ENCODE results near the gene EML1.

The EML1 gene

GRCh38 chr14:99910337-99911309 lies 117.4 kb downstream of the EML1 start:
- no peaks in the 10 kb centered on the region for H3K4me1 Mint-ChIP-seq (ENCODE audit: low read depth in 2 of 2)
- H3K36me3 Mint-ChIP-seq (ENCODE audit: insufficient read depth) = no peaks in the 10 kb centered on the region
- DNase-seq (no peak), ATAC-seq (replicated peaks) (no peak)
- peaks cover 46 to 60% of the 10 kb centered on the region in 2 donors for H3K27me3 Mint-ChIP-seq
- no peak overlapping the region for H3K4me3 Mint-ChIP-seq
- H3K9me3 Mint-ChIP-seq = no peaks in the 10 kb centered on the region
- H3K27ac Mint-ChIP-seq = no peak overlapping the region

DNA sequence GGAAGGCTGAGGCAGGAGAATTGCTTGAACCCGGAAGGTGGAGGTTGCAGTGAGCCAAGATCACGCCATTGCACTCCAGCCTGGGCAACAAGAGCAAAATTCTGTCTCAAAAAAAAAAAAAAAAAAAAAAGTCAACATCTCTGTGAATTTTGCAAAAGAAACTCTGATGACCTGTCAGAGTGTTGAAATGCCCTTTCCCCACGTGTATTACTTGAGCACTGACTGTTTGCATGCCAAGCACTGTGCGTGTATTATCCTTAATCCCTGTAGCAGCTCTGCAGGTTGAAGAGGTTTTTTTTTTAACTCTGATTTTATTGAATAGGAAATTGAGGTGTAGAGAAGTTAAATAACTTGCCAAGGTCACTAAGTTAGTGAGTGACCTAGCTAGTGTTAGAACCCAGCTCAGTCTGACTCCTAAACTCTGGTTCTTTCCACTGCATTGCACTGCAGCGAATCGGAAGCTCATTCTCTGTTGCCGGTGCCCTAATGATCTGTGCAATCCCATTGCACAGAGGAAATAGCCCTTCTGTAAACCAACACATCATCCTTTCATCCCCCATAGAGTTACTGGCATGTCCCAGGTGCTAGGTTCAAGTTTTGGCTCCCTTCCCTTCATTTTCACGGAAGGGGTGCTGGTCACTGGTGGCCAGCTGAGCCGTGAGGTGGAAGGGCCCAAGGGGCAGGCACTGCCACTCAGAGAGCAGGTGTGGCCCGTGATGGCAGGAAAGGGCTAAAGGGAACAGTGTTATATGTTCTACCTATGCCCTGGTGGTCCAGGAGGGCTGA lies 122.3 kb downstream of the EML1 start:
- ATAC-seq (replicated peaks) (no peak), DNase-seq (no peak)
- no peaks in the 10 kb centered on the region for H3K4me1 Mint-ChIP-seq (ENCODE audit: low read depth in 2 of 2)
- H3K36me3 Mint-ChIP-seq (ENCODE audit: insufficient read depth) = no peaks in the 10 kb centered on the region
- peaks cover 19 to 30% of the 10 kb centered on the region in 2 donors for H3K27me3 Mint-ChIP-seq
- H3K9me3 Mint-ChIP-seq = no peaks in the 10 kb centered on the region
- no peak overlapping the region for H3K4me3 Mint-ChIP-seq
- no peak overlapping the region for H3K27ac Mint-ChIP-seq

DNA sequence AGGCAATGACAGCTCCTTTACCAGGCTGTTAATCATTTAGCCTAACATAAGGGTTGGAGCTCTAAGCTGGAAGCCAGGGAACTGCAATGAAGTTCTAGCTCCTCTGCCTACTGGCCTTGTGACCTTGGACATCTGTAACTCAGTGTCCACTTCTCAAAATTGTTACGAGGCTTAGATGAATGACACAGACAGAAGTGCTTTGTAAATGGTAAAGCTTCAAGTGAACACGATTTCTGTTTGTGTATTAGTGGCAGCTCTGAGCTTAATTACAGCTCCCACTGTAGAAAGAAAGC lies 122.8 kb downstream of the EML1 start:
- no peak overlapping the region for H3K27ac Mint-ChIP-seq
- no peaks in the 10 kb centered on the region for H3K9me3 Mint-ChIP-seq
- H3K4me3 Mint-ChIP-seq = no peak overlapping the region
- no peak for DNase-seq
- no peaks in the 10 kb centered on the region for H3K4me1 Mint-ChIP-seq (ENCODE audit: low read depth in 2 of 2)
- ATAC-seq (replicated peaks) = no peak
- no peaks in the 10 kb centered on the region for H3K36me3 Mint-ChIP-seq (ENCODE audit: insufficient read depth)
- peaks cover 17 to 29% of the 10 kb centered on the region in 2 donors for H3K27me3 Mint-ChIP-seq

GRCh38 chr14:99918781-99919180 lies 125.6 kb downstream of the EML1 start:
- no peak overlapping the region for H3K27ac Mint-ChIP-seq
- no peak overlapping the region for H3K4me3 Mint-ChIP-seq
- no peaks in the 10 kb centered on the region for H3K36me3 Mint-ChIP-seq (ENCODE audit: insufficient read depth)
- H3K4me1 Mint-ChIP-seq (ENCODE audit: low read depth in 2 of 2) = no peaks in the 10 kb centered on the region
- ATAC-seq (replicated peaks) (no peak), DNase-seq (no peak)
- peaks cover 19 to 23% of the 10 kb centered on the region in 2 donors for H3K27me3 Mint-ChIP-seq
- no peaks in the 10 kb centered on the region for H3K9me3 Mint-ChIP-seq

GRCh38 chr14:99921425-99921824 lies 128.2 kb downstream of the EML1 start:
- no peaks in the 10 kb centered on the region for H3K4me1 Mint-ChIP-seq (ENCODE audit: low read depth in 2 of 2)
- H3K4me3 Mint-ChIP-seq = no peak overlapping the region
- H3K27me3 Mint-ChIP-seq = peaks cover 9 to 33% of the 10 kb centered on the region in 2 donors
- ATAC-seq (replicated peaks) = no peak
- no peak overlapping the region for H3K27ac Mint-ChIP-seq
- no peaks in the 10 kb centered on the region for H3K9me3 Mint-ChIP-seq
- H3K36me3 Mint-ChIP-seq (ENCODE audit: insufficient read depth) = no peaks in the 10 kb centered on the region
- DNase-seq = no peak

GRCh38 chr14:99924379-99924778 lies 131.2 kb downstream of the EML1 start:
- Mint-ChIP-seq H3K36me3 (ENCODE audit: insufficient read depth) (peaks cover 14% of the 10 kb centered on the region), H3K27ac (no peak overlapping the region), H3K4me1 (ENCODE audit: low read depth in 2 of 2) (no peaks in the 10 kb centered on the region), H3K9me3 (peaks cover 0 to 2% of the 10 kb centered on the region in 2 donors), H3K4me3 (no peak overlapping the region), H3K27me3 (peaks cover 9 to 33% of the 10 kb centered on the region in 2 donors)
- DNase-seq (no peak), ATAC-seq (replicated peaks) (no peak)

DNA sequence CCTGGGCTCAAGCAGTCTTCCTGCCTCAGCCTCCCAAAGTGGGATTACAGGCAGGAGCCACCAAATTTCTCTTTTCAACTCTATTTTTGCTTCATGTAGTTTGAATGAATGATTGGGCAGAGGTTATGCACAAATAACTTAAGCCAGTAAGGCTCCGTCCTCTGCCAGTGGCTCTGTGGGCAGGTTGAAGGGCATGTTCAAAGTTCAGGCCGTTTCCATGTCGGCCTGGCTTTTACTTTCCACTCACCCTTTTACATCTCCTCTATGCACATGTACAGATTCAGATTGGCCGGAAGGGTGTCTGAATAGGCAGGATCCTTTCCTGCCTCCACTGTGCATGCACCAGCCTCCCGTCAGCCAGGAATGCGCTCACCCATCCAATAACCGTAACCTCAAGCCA lies 132.3 kb downstream of the EML1 start:
- ATAC-seq (replicated peaks) (no peak), DNase-seq (no peak)
- Mint-ChIP-seq H3K27me3 (peaks cover 5 to 33% of the 10 kb centered on the region in 2 donors), H3K36me3 (ENCODE audit: insufficient read depth) (peaks cover 14% of the 10 kb centered on the region), H3K27ac (no peak overlapping the region), H3K4me3 (no peak overlapping the region), H3K9me3 (peaks cover 0 to 2% of the 10 kb centered on the region in 2 donors), H3K4me1 (ENCODE audit: low read depth in 2 of 2) (no peaks in the 10 kb centered on the region)

DNA sequence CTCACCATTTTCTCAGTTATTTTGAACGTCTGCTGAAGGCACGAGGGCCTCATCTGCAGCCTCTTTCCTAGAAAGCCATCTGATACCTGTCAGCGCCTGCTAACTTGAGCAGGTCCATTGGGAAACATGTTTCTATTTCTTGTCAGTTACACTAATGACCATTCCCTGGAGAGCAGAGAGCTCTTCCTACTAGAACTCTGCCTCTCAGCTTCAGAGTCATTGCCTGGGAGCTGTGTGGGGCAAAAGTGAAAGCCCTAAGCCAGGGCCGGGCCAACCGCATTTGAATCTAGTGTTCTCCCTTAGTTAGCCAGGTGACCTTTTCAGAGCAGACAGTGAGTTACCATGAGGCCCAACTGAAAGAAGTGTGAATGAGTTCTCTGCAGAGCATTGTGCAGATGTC lies 135.8 kb downstream of the EML1 start:
- Mint-ChIP-seq H3K36me3 (ENCODE audit: insufficient read depth) (peaks cover 14% of the 10 kb centered on the region), H3K9me3 (peaks cover 0 to 2% of the 10 kb centered on the region in 2 donors), H3K4me3 (no peak overlapping the region), H3K4me1 (ENCODE audit: low read depth in 2 of 2) (no peaks in the 10 kb centered on the region), H3K27me3 (peaks cover 0 to 34% of the 10 kb centered on the region in 2 donors), H3K27ac (no peak overlapping the region)
- no peak for DNase-seq
- ATAC-seq (replicated peaks) = no peak

GRCh38 chr14:99929601-99930000 lies 136.4 kb downstream of the EML1 start:
- no peaks in the 10 kb centered on the region for H3K4me1 Mint-ChIP-seq (ENCODE audit: low read depth in 2 of 2)
- peaks cover 14% of the 10 kb centered on the region for H3K36me3 Mint-ChIP-seq (ENCODE audit: insufficient read depth)
- no peak for ATAC-seq (replicated peaks)
- H3K27ac Mint-ChIP-seq = no peak overlapping the region
- H3K9me3 Mint-ChIP-seq = peaks cover 0 to 2% of the 10 kb centered on the region in 2 donors
- DNase-seq = no peak
- H3K4me3 Mint-ChIP-seq = no peak overlapping the region
- H3K27me3 Mint-ChIP-seq = peaks cover 0 to 40% of the 10 kb centered on the region in 2 donors

DNA sequence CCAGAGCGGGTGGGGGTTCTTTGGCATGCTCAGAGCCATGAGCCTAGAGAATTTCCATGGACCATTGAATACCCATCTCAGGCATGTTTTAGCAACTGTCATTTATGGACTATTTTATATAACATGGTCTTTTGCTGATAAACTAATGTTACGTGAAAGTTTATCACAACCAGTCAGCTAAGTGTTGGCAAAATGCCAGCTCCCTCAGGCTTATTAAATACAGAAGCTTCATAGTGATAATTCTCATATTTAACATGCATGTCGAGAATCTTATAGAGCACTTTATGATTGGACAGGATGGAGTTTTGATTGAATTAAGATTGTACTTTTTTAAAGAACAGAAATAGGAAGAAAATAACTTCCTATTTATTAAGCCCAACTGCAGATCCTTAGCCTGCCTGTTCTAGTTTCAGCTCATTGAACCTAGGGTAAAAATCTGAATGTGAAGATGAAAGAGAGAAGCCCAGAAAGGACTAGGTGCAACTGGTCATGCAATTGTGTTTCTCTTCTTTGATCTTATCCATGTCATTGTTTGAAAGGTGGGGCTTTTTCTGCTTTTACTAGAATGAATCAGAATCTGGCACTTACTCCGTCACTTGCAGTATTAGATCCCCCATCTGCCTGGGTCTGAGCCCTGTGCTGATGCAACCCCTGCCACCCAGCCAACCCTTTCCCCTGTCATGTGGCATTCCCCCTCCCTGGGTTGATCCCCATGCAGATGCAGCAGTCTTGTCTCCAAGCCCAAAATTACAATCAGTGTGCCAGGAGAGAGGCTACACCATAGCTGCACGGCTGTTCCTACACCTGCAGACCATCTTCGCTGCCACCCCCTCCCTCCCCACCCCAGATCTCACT lies 137.4 kb downstream of the EML1 start:
- peaks cover 0 to 2% of the 10 kb centered on the region in 2 donors for H3K9me3 Mint-ChIP-seq
- ATAC-seq (replicated peaks) = no peak
- no peaks in the 10 kb centered on the region for H3K4me1 Mint-ChIP-seq (ENCODE audit: low read depth in 2 of 2)
- H3K4me3 Mint-ChIP-seq = no peak overlapping the region
- no peak overlapping the region for H3K27ac Mint-ChIP-seq
- peaks cover 14% of the 10 kb centered on the region for H3K36me3 Mint-ChIP-seq (ENCODE audit: insufficient read depth)
- H3K27me3 Mint-ChIP-seq = peaks cover 0 to 40% of the 10 kb centered on the region in 2 donors
- DNase-seq = no peak

- peaks cover 0 to 40% of the 10 kb centered on the region in 2 donors for H3K27me3 Mint-ChIP-seq
- peaks cover 0 to 2% of the 10 kb centered on the region in 2 donors for H3K9me3 Mint-ChIP-seq
- no peaks in the 10 kb centered on the region for H3K4me1 Mint-ChIP-seq (ENCODE audit: low read depth in 2 of 2)
- DNase-seq = no peak
- H3K36me3 Mint-ChIP-seq (ENCODE audit: insufficient read depth) = peaks cover 14% of the 10 kb centered on the region
- H3K27ac Mint-ChIP-seq = no peak overlapping the region
- no peak overlapping the region for H3K4me3 Mint-ChIP-seq
- no peak for ATAC-seq (replicated peaks)
Observed at GRCh38 chr14:99931308-99931707, 138.1 kb downstream of the EML1 start.

GRCh38 chr14:99936056-99936455 lies 142.8 kb downstream of the EML1 start:
- Mint-ChIP-seq H3K36me3 (ENCODE audit: insufficient read depth) (no peaks in the 10 kb centered on the region), H3K9me3 (no peaks in the 10 kb centered on the region), H3K4me1 (ENCODE audit: low read depth in 2 of 2) (no peaks in the 10 kb centered on the region), H3K27me3 (peaks cover 0 to 57% of the 10 kb centered on the region in 2 donors), H3K27ac (no peak overlapping the region), H3K4me3 (no peak overlapping the region)
- ATAC-seq (replicated peaks) (no peak), DNase-seq (no peak)
